ENCODE results near the gene AJM1.

DNA sequence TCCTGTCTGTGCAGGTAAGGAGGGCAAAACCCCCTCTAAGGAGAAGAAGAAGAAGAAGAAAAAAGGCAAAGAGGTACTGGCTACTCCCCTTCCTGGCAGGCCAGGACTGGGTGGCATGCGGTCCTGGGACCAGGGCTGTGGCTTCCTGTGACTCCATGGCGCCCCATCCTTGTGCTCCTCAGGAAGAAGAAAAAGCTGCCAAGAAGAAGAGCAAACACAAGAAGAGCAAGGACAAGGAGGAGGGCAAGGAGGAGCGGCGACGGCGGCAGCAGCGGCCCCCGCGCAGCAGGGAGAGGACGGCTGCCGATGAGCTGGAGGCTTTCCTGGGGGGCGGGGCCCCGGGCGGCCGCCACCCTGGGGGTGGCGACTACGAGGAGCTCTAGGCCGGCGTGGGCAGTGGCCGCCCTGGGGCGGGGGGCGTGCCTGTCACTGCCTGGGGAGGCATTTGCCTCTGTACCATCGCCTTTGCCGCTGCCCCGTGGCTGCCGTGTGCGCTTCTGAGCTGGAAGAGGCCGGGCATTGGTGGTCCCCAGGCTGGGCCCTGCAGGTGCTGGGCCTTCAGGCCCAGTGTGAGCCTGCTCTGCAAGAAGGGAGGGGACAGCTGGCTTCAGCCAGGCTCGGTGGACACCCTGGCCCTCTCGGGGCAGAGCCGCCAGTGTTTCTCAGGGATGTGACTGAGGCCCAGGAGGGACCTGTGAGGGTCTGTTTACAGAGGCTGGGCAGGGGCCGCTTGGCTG, 2.0 kb upstream of the AJM1 start:
- TF ChIP-seq GABPA (IDR thresholded peaks at IDR 0.05; ENCODE audit: borderline replicate concordance, insufficient read depth, low read length) (0 out of 2 replicates have a peak, but pooled peaks have one; percentile 8), POLR2A (IDR thresholded peaks at IDR 0.05; ENCODE audit: control extremely low read depth in 1 of 2, low read depth in 2 of 2, low read length in 2 of 2) (peak in 1 of 2 experiments; percentile 57; a peak in 1 of 3 replicates), YY1 (IDR thresholded peaks at IDR 0.05; ENCODE audit: low read depth, low read length) (no peak), KDM1A (IDR thresholded peaks at IDR 0.05; ENCODE audit: borderline replicate concordance, low read length) (no peak), RXRA (IDR thresholded peaks at IDR 0.05; ENCODE audit: insufficient read depth, low read depth, low read length) (no peak), ZNF274 (IDR thresholded peaks at IDR 0.05; ENCODE audit: borderline replicate concordance, extremely low read depth, low read length) (no peak), EZH2 (IDR thresholded peaks at IDR 0.05; ENCODE audit: low read depth, low read length, severe bottlenecking) (no peak), NANOG (IDR thresholded peaks at IDR 0.05; ENCODE audit: insufficient read depth, low read depth, low read length, poor library complexity, severe bottlenecking) (no peak)
- TF ChIP-seq, protein P1, sequence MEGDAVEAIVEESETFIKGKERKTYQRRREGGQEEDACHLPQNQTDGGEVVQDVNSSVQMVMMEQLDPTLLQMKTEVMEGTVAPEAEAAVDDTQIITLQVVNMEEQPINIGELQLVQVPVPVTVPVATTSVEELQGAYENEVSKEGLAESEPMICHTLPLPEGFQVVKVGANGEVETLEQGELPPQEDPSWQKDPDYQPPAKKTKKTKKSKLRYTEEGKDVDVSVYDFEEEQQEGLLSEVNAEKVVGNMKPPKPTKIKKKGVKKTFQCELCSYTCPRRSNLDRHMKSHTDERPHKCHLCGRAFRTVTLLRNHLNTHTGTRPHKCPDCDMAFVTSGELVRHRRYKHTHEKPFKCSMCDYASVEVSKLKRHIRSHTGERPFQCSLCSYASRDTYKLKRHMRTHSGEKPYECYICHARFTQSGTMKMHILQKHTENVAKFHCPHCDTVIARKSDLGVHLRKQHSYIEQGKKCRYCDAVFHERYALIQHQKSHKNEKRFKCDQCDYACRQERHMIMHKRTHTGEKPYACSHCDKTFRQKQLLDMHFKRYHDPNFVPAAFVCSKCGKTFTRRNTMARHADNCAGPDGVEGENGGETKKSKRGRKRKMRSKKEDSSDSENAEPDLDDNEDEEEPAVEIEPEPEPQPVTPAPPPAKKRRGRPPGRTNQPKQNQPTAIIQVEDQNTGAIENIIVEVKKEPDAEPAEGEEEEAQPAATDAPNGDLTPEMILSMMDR (IDR thresholded peaks at IDR 0.05; ENCODE audit: control extremely low read depth in 1 of 3, insufficient read depth in 1 of 3, low read depth in 1 of 3, low read length in 3 of 3), result no peak
- TF ChIP-seq, protein P2, sequence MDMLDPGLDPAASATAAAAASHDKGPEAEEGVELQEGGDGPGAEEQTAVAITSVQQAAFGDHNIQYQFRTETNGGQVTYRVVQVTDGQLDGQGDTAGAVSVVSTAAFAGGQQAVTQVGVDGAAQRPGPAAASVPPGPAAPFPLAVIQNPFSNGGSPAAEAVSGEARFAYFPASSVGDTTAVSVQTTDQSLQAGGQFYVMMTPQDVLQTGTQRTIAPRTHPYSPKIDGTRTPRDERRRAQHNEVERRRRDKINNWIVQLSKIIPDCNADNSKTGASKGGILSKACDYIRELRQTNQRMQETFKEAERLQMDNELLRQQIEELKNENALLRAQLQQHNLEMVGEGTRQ (IDR thresholded peaks at IDR 0.05; ENCODE audit: low read length), result no peak

All from H1 (cell line).